H1 (cell line): ENCODE measurements around the gene SLC25A48. TPM values are rescaled to one million over a fixed set of nuclear protein-coding genes. Genes with fewer than 3 reads are reported as not detected.

Experiments
- ATF3 ChIP-seq: IDR thresholded peaks from 2 replicates; pipeline ENCODE4 v1.6.1; 2011; ENCODE audit warnings: low read depth, mild to moderate bottlenecking, low read length; ENCODE audit not compliant: insufficient read depth
- BACH1 ChIP-seq: IDR thresholded peaks from 2 replicates; pipeline ENCODE4 v1.6.1; 2012; ENCODE audit warnings: low read length, improper control_type of control experiment
- CTCF ChIP-seq, 3 experiments: IDR thresholded peaks; 1 replicate in 2 of 3; 2 replicates in 1 of 3; pipeline versions ENCODE4 v1.5.1 to v1.6.1; 2011; ENCODE audit warnings: low read length in 3 of 3, mild to moderate bottlenecking in 3 of 3, inconsistent platforms in 2 of 3, low read depth in 1 of 3, moderate library complexity in 1 of 3; ENCODE audit not compliant: insufficient read depth in 1 of 3; ENCODE audit errors: control extremely low read depth in 1 of 3
- EGR1 ChIP-seq: IDR thresholded peaks from 2 replicates; pipeline ENCODE4 v1.6.1; 2011; ENCODE audit warnings: low read depth, low read length, borderline replicate concordance
- EP300 ChIP-seq, 2 experiments: IDR thresholded peaks; 1 replicate in 1 of 2; 2 replicates in 1 of 2; pipeline ENCODE4 v1.6.1; 2011 to 2012; ENCODE audit warnings: low read depth in 2 of 2, low read length in 2 of 2, mild to moderate bottlenecking in 2 of 2, borderline replicate concordance in 1 of 2, inconsistent platforms in 1 of 2, moderate library complexity in 1 of 2
- FOSL1 ChIP-seq: IDR thresholded peaks from 2 replicates; pipeline ENCODE4 v1.6.1; 2011; ENCODE audit warnings: mild to moderate bottlenecking, low read depth, low read length, moderate library complexity; ENCODE audit not compliant: insufficient read depth
- GTF2F1 ChIP-seq: IDR thresholded peaks from 2 replicates; pipeline ENCODE4 v1.6.1; 2012; ENCODE audit warnings: low read depth, low read length, improper control_type of control experiment, borderline replicate concordance
- KDM4A ChIP-seq: IDR thresholded peaks from one replicate; pipeline ENCODE4 v1.7.1; 2012; ENCODE audit warnings: low read depth, mild to moderate bottlenecking, moderate library complexity, low read length, inconsistent platforms; ENCODE audit not compliant: severe bottlenecking
- MAX ChIP-seq: IDR thresholded peaks from 2 replicates; pipeline ENCODE4 v1.6.1; 2012; ENCODE audit warnings: inconsistent platforms
- NANOG ChIP-seq: IDR thresholded peaks from 2 replicates; pipeline ENCODE4 v1.6.1; 2011; ENCODE audit warnings: low read length, low read depth, mild to moderate bottlenecking, inconsistent platforms; ENCODE audit not compliant: insufficient read depth, poor library complexity, severe bottlenecking
- RXRA ChIP-seq: IDR thresholded peaks from 2 replicates; pipeline ENCODE4 v1.6.1; 2011; ENCODE audit warnings: low read depth, mild to moderate bottlenecking, low read length, moderate library complexity; ENCODE audit not compliant: insufficient read depth
- SIRT6 ChIP-seq: IDR thresholded peaks from one replicate; pipeline ENCODE4 v1.7.1; 2012; ENCODE audit warnings: low read length, inconsistent platforms
- SIX5 ChIP-seq: IDR thresholded peaks from 2 replicates; pipeline ENCODE4 v1.6.1; 2011; ENCODE audit warnings: mild to moderate bottlenecking, low read depth, low read length
- SP1 ChIP-seq: IDR thresholded peaks from 2 replicates; pipeline ENCODE4 v1.6.1; 2011; ENCODE audit warnings: low read depth, low read length
- SP2 ChIP-seq: IDR thresholded peaks from 2 replicates; pipeline ENCODE4 v1.6.1; 2012; ENCODE audit warnings: mild to moderate bottlenecking, low read length, inconsistent platforms
- SRF ChIP-seq: IDR thresholded peaks from 2 replicates; pipeline ENCODE4 v1.6.1; 2011; ENCODE audit warnings: mild to moderate bottlenecking, low read depth, low read length, moderate library complexity
- SUZ12 ChIP-seq: fragments of 200-600 bp; sonication (generic); IDR thresholded peaks from 2 replicates; pipeline ENCODE4 v1.6.1; 2012; ENCODE audit warnings: mild to moderate bottlenecking, inconsistent platforms, low read length, moderate library complexity, mixed read lengths
- TAF1 ChIP-seq: IDR thresholded peaks from 2 replicates; pipeline ENCODE4 v1.6.1; 2011; ENCODE audit warnings: mild to moderate bottlenecking, low read depth, low read length
- TAF7 ChIP-seq: optimal IDR thresholded peaks from 2 replicates; pipeline ENCODE3; 2011; ENCODE audit warnings: low read depth, mild to moderate bottlenecking, inconsistent platforms, low read length, moderate library complexity, borderline replicate concordance
- TBP ChIP-seq: IDR thresholded peaks from 2 replicates; pipeline ENCODE4 v1.6.1; 2011; ENCODE audit warnings: low read depth, low read length, improper control_type of control experiment
- polyA plus RNA-seq, 7 experiments: library from polyadenylated mRNA; depleted of rRNA in 3 of 7; stranded (reverse) in 5 of 7; unstranded in 2 of 7; fragments of >200 nt in 5 of 7; fragments of 200-250 nt in 2 of 7; gene quantifications; 1 replicate in 5 of 7; 2 replicates in 1 of 7; 4 replicates in 1 of 7; pipeline versions ENCODE4 v1.2.1 to v1.2.3, GENCODE V29; 2011 to 2013; ENCODE audit warnings: missing spikeins in 2 of 7, mixed read lengths in 2 of 7
- total RNA-seq: library from RNA; stranded (reverse); fragmentation: NEBNext Ultra II Directional; extraction: Animal tissue kit (Norgen Biotek cat#: 25700); gene quantifications from 2 replicates; pipeline ENCODE4 v1.2.1, GENCODE V29; 2021

The SLC25A48 gene
- total and polyA plus RNA-seq, 2 of the 8 experiments (the other 6 are each of a cell fraction or from before 2014, with no cell fraction given) = 1.3 to 1.8 TPM

- TF ChIP-seq RXRA = no peak
- TF ChIP-seq TBP = no peak
- no peak for TF ChIP-seq EGR1
- TF ChIP-seq BACH1 = no peak
- no peak for TF ChIP-seq EP300 (IDR thresholded peaks at IDR 0.05; ENCODE audit: borderline replicate concordance in 1 of 2, low read depth in 2 of 2, low read length in 2 of 2)
- peak; percentile 14 for TF ChIP-seq TAF7
- peak; percentile 99 for TF ChIP-seq KDM4A
- TF ChIP-seq TAF1 = no peak
- peak; percentile 77 for TF ChIP-seq SUZ12
- TF ChIP-seq SRF = no peak
- TF ChIP-seq SP2 = no peak
- TF ChIP-seq SIX5 = no peak
- TF ChIP-seq GTF2F1 = no peak
- no peak for TF ChIP-seq NANOG
- TF ChIP-seq SIRT6 = no peak
- no peak for TF ChIP-seq FOSL1
- TF ChIP-seq SP1 = no peak
- TF ChIP-seq MAX = peak; percentile 66; the same call in 1 of the 2 replicates
- TF ChIP-seq ATF3 = no peak
- peak in 2 of 3 experiments; percentile 6 to 26; a peak in 2 of 4 replicates for TF ChIP-seq CTCF (IDR thresholded peaks at IDR 0.05; ENCODE audit: control extremely low read depth in 1 of 3, insufficient read depth in 1 of 3, low read depth in 1 of 3, low read length in 3 of 3)
These were observed 95.8 kb downstream of the SLC25A48 start (continued) for GRCh38 chr5:135930029-135930948.
